HG02678 (cell line): ENCODE results near the gene SLC9C1.
"Not testable (repeated sequence)": the region's sequence is repeated elsewhere in the genome, so short reads cannot be mapped to it uniquely, and the experiment has no call there.

Source experiments
- ATAC-seq: cut with Tn5 transposase; IDR thresholded peaks from one replicate; pipeline ENCODE4 v1.9.1; 2021; ENCODE audit warnings: mild to moderate bottlenecking, moderate library complexity; ENCODE audit not compliant: unreplicated experiment

SLC9C1 gene

GRCh38 chr3:112199622-112200316 is 94.2 kb downstream of the SLC9C1 start:
- no peak for ATAC-seq

- no peak for ATAC-seq
Measured at GRCh38 chr3:112197131-112197530, 96.9 kb downstream of the SLC9C1 start.

GRCh38 chr3:112187300-112187699 is 106.7 kb downstream of the SLC9C1 start:
- ATAC-seq: no peak

- not testable (repeated sequence) for ATAC-seq
Measured at GRCh38 chr3:112185423-112186035, 108.5 kb downstream of the SLC9C1 start.

GRCh38 chr3:112175646-112176045 is 118.4 kb downstream of the SLC9C1 start:
- no peak for ATAC-seq

- no peak for ATAC-seq
Measured at GRCh38 chr3:112175037-112175436, 119.0 kb downstream of the SLC9C1 start.

- ATAC-seq: no peak
Measured at GRCh38 chr3:112171144-112171543, 122.9 kb downstream of the SLC9C1 start.

- no peak for ATAC-seq
Measured at GRCh38 chr3:112170046-112170445, 124.0 kb downstream of the SLC9C1 start.

- ATAC-seq: peak; percentile 67
Measured at GRCh38 chr3:112167758-112168157, 126.3 kb downstream of the SLC9C1 start.

- ATAC-seq: no peak
Measured at GRCh38 chr3:112149136-112149535, 144.9 kb downstream of the SLC9C1 start.

- no peak for ATAC-seq
Measured at GRCh38 chr3:112143689-112144088, 150.3 kb downstream of the SLC9C1 start.

GRCh38 chr3:112143251-112143650 is 150.8 kb downstream of the SLC9C1 start:
- ATAC-seq: no peak

GRCh38 chr3:112141293-112141692 is 152.7 kb downstream of the SLC9C1 start:
- no peak for ATAC-seq

GRCh38 chr3:112140584-112140983 is 153.4 kb downstream of the SLC9C1 start:
- no peak for ATAC-seq

- no peak for ATAC-seq
Measured at GRCh38 chr3:112138219-112138969, 155.6 kb downstream of the SLC9C1 start.

- ATAC-seq: no peak
Measured at GRCh38 chr3:112137781-112138180, 156.2 kb downstream of the SLC9C1 start.

- ATAC-seq: no peak
Measured at GRCh38 chr3:112136959-112137693, 156.9 kb downstream of the SLC9C1 start.

- no peak for ATAC-seq
Measured at GRCh38 chr3:112136046-112136445, 158.0 kb downstream of the SLC9C1 start.

GRCh38 chr3:112134335-112135124 is 159.5 kb downstream of the SLC9C1 start:
- no peak for ATAC-seq

GRCh38 chr3:112133626-112134334 is 160.2 kb downstream of the SLC9C1 start:
- ATAC-seq: no peak
